Natural killer cell (primary cell): ENCODE results near the gene IL15. TPM values are rescaled to one million over a fixed set of nuclear protein-coding genes. Genes with fewer than 3 reads are reported as not detected.

Experiments
- ATAC-seq, 3 donors: fragments of 150-1000 bp in 2 of 3; fragments of 200-7000 bp in 1 of 3; cut with Tn5 transposase; 1 replicate in 1 of 3; 2 replicates in 2 of 3; pipeline ENCODE4 v1.10.0; 2021; ENCODE audit warnings: mild to moderate bottlenecking in 2 of 3, moderate library complexity in 2 of 3
- DNase-seq, 2 donors: peaks; one replicate each; pipeline versions ENCODE4 v3.0.0 to v3.0.0-alpha.2; 2013 to 2021; ENCODE audit warnings: mixed read lengths in 1 of 2
- H3K27ac ChIP-seq: one replicate; pipeline ENCODE4 v1.5.1; 2013; ENCODE audit warnings: mild to moderate bottlenecking, low read length
- H3K27me3 ChIP-seq: one replicate; pipeline ENCODE4 v1.6.1; 2013; ENCODE audit warnings: low read length; ENCODE audit not compliant: control insufficient read depth, insufficient read depth
- H3K36me3 ChIP-seq: one replicate; pipeline ENCODE4 v1.6.1; 2013; ENCODE audit warnings: low read length; ENCODE audit not compliant: control insufficient read depth, insufficient read depth
- H3K4me1 ChIP-seq: one replicate; pipeline ENCODE4 v1.6.1; 2013; ENCODE audit warnings: low read length; ENCODE audit not compliant: control insufficient read depth, insufficient read depth
- H3K4me3 ChIP-seq: one replicate; pipeline ENCODE4 v1.5.1; 2013; ENCODE audit warnings: low read length
- H3K9me3 ChIP-seq: one replicate; pipeline ENCODE4 v1.6.1; 2013; ENCODE audit warnings: low read length; ENCODE audit not compliant: control insufficient read depth, insufficient read depth
- H3K27ac Mint-ChIP-seq, 2 donors: one replicate each; pipeline ENCODE4 v1.8.0; 2022; ENCODE audit warnings: mild to moderate bottlenecking in 2 of 2, mixed read lengths in 2 of 2, moderate library complexity in 1 of 2
- H3K27me3 Mint-ChIP-seq, 2 donors: one replicate each; pipeline ENCODE4 v1.8.0; 2022; ENCODE audit warnings: low read depth in 2 of 2, mixed read lengths in 2 of 2
- H3K36me3 Mint-ChIP-seq: one replicate; pipeline ENCODE4 v1.8.0; 2022; ENCODE audit warnings: mixed read lengths
- H3K4me1 Mint-ChIP-seq, 2 donors: one replicate each; pipeline ENCODE4 v1.8.0; 2022; ENCODE audit warnings: mixed read lengths in 2 of 2
- H3K4me3 Mint-ChIP-seq: one replicate; pipeline ENCODE4 v1.8.0; 2022; ENCODE audit warnings: mild to moderate bottlenecking, moderate library complexity, mixed read lengths
- H3K9me3 Mint-ChIP-seq, 2 donors: one replicate each; pipeline ENCODE4 v1.8.0; 2022; ENCODE audit warnings: mixed read lengths in 2 of 2
- WGBS: methylation state at CpG from one replicate; pipeline ENCODE4 v1.1.7; 2013; ENCODE audit warnings: missing lambda C conversion rate; ENCODE audit not compliant: insufficient coverage; 5-methylcytosine and 5-hydroxymethylcytosine counted together
- intact Hi-C: fragments of 100-400 bp; cut with micrococcal nuclease; formaldehyde crosslinking; loops from one replicate; pipeline ENCODE4 v1.14.2; 2022
- total RNA-seq, 4 donors: library from RNA; stranded (reverse); fragments of 120-200 nt in 1 of 4; gene quantifications; one replicate each; pipeline versions ENCODE4 v1.2.3 to v1.2.4, GENCODE V29; 2013 to 2022
- TF ChIP-seq, protein P1 (sequence below): fragments of 200-600 bp; IDR thresholded peaks from one replicate; pipeline ENCODE4 v1.8.0; 2022; ENCODE audit warnings: antibody characterized with exemption

Gene IL15
- total RNA-seq, 3 donors from 2014 or later (not counting 1 experiment from before 2014, with no cell fraction given): 6.0 to 8.1 (median 7.8) TPM

DNA sequence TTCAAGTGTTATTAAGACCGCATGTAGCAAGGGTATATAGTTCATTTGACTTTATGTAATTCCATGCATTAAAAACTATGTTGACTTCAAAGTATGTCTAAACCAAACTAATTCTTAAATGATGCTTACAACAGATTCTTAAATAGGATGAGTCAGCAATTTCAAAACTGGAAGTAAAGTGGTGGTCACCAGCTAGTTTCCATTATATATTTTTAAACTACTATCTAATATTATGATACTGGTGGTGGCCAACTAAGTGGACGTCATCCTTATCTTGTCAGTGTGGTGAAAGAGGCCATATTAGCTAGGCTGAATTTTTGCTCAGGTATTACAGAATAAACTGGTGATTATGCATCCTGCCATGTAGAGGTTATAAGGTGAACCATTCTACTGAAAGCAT lies 1.2 kb downstream of the IL15 start:
- no peak for DNase-seq
- Histone ChIP-seq H3K4me3 (peak overlapping the region; percentile 91), H3K4me1 (peaks cover 10% of the 10 kb centered on the region), H3K27ac (no peak overlapping the region), H3K27me3 (no peaks in the 10 kb centered on the region), H3K9me3 (no peaks in the 10 kb centered on the region), H3K36me3 (no peaks in the 10 kb centered on the region)
- 67% methylated on average over 1 of the region's 2 CpGs for WGBS
- Mint-ChIP-seq H3K4me1 (peaks cover 31 to 44% of the 10 kb centered on the region in 2 donors), H3K27ac (peak overlapping the region; percentile 85 to 94), H3K27me3 (no peaks in the 10 kb centered on the region), H3K4me3 (peak overlapping the region; percentile 100), H3K36me3 (no peaks in the 10 kb centered on the region), H3K9me3 (no peaks in the 10 kb centered on the region)
- TF ChIP-seq, protein P1, sequence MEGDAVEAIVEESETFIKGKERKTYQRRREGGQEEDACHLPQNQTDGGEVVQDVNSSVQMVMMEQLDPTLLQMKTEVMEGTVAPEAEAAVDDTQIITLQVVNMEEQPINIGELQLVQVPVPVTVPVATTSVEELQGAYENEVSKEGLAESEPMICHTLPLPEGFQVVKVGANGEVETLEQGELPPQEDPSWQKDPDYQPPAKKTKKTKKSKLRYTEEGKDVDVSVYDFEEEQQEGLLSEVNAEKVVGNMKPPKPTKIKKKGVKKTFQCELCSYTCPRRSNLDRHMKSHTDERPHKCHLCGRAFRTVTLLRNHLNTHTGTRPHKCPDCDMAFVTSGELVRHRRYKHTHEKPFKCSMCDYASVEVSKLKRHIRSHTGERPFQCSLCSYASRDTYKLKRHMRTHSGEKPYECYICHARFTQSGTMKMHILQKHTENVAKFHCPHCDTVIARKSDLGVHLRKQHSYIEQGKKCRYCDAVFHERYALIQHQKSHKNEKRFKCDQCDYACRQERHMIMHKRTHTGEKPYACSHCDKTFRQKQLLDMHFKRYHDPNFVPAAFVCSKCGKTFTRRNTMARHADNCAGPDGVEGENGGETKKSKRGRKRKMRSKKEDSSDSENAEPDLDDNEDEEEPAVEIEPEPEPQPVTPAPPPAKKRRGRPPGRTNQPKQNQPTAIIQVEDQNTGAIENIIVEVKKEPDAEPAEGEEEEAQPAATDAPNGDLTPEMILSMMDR: no peak
- intact Hi-C loops: no loop called here
- ATAC-seq: no peak

- H3K4me1 ChIP-seq: peaks cover 10% of the 10 kb centered on the region
- DNase-seq (no peak), ATAC-seq (no peak)
- Mint-ChIP-seq H3K4me1 (peaks cover 33 to 51% of the 10 kb centered on the region in 2 donors), H3K9me3 (no peaks in the 10 kb centered on the region), H3K27ac (peak overlapping the region in 1 of 2 donors; percentile 24), H3K36me3 (no peaks in the 10 kb centered on the region), H3K27me3 (no peaks in the 10 kb centered on the region), H3K4me3 (peak overlapping the region; percentile 100)
- no peaks in the 10 kb centered on the region for H3K36me3 ChIP-seq
- 82% methylated on average over 2 of the region's 2 CpGs for WGBS
- H3K4me3 ChIP-seq: no peak overlapping the region
- H3K9me3 ChIP-seq: no peaks in the 10 kb centered on the region
- H3K27ac ChIP-seq: no peak overlapping the region
- TF ChIP-seq, protein P1: no peak
- intact Hi-C loops: no loop called here
- H3K27me3 ChIP-seq: no peaks in the 10 kb centered on the region
These were observed 1.8 kb downstream of the IL15 start for GRCh38 chr4:141638230-141638629.

DNA sequence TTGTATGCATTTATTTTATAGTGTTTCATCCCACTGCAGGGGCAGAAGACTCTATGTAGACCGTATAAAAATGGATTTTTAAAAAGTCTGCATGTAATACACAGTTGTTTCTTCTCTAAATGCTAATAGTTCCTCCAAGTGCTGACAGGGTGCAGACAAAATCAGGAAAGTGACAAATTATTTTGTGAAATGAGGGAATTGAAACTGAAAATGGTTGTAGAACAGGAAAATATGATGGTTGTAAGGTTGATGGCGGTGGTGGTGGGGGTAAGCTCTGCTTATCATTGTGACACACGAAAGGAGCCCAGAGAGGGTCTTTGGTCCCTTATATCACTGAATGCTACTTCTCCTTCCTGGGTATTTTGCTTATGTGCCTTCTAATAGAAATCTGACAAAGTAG lies 4.3 kb downstream of the IL15 start:
- DNase-seq: no peak
- TF ChIP-seq, protein P1: no peak
- WGBS: 48% methylated on average over 2 of the region's 3 CpGs
- no peak for ATAC-seq
- Histone ChIP-seq H3K36me3 (no peaks in the 10 kb centered on the region), H3K4me1 (peaks cover 10% of the 10 kb centered on the region), H3K4me3 (no peak overlapping the region), H3K9me3 (no peaks in the 10 kb centered on the region), H3K27ac (no peak overlapping the region), H3K27me3 (no peaks in the 10 kb centered on the region)
- intact Hi-C loops: no loop called here
- H3K4me1 Mint-ChIP-seq: peaks cover 42 to 55% of the 10 kb centered on the region in 2 donors
- H3K27me3 Mint-ChIP-seq: no peaks in the 10 kb centered on the region
- no peaks in the 10 kb centered on the region for H3K9me3 Mint-ChIP-seq
- H3K36me3 Mint-ChIP-seq: no peaks in the 10 kb centered on the region
- no peak overlapping the region for H3K4me3 Mint-ChIP-seq
- no peak overlapping the region for H3K27ac Mint-ChIP-seq

GRCh38 chr4:141642063-141642462 lies 5.7 kb downstream of the IL15 start:
- H3K27ac ChIP-seq: no peak overlapping the region
- 96% methylated on average over 2 of the region's 3 CpGs for whole genome bisulfite sequencing
- H3K36me3 ChIP-seq: no peaks in the 10 kb centered on the region
- no peaks in the 10 kb centered on the region for H3K36me3 Mint-ChIP-seq
- no peaks in the 10 kb centered on the region for H3K27me3 Mint-ChIP-seq
- intact Hi-C loops: no loop called here
- H3K9me3 ChIP-seq: no peaks in the 10 kb centered on the region
- ATAC-seq (no peak), DNase-seq (no peak)
- peaks cover 39 to 45% of the 10 kb centered on the region in 2 donors for H3K4me1 Mint-ChIP-seq
- TF ChIP-seq, protein P1: no peak
- no peaks in the 10 kb centered on the region for H3K27me3 ChIP-seq
- no peak overlapping the region for H3K27ac Mint-ChIP-seq
- no peaks in the 10 kb centered on the region for H3K9me3 Mint-ChIP-seq
- peaks cover 3% of the 10 kb centered on the region for H3K4me1 ChIP-seq
- peak overlapping the region; percentile 4 for H3K4me3 Mint-ChIP-seq
- no peak overlapping the region for H3K4me3 ChIP-seq
